GM19025 (cell line): ENCODE data around the gene TRIM54.
"Not testable (repeated sequence)": the region's sequence is repeated elsewhere in the genome, so short reads cannot be mapped to it uniquely, and the experiment has no call there.

Experiments used
- ATAC-seq: cut with Tn5 transposase; IDR thresholded peaks from one replicate; pipeline ENCODE4 v1.9.1; 2021; ENCODE audit warnings: mild to moderate bottlenecking, low read depth, moderate library complexity; ENCODE audit not compliant: unreplicated experiment

The TRIM54 gene

DNA sequence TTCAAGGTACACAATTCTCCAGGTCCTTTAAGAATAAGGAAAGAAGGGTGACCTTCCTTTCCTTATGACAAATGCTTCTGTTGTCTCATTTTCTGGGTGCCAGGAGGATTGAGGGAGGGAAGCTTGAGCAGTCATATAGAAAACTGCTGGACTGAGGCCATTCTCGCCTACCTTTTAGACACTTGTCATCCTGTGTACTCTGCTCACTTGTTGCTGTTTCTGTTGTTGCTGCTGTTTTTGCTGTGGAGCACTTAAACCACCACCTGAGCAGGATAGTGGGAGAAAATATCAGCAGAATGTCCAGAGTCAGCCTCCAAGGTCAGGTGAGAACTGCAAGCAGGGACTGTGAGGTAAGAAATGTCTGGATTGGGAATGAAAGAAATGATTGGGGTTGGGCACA is 4.2 kb upstream of the TRIM54 start:
- ATAC-seq = no peak

DNA sequence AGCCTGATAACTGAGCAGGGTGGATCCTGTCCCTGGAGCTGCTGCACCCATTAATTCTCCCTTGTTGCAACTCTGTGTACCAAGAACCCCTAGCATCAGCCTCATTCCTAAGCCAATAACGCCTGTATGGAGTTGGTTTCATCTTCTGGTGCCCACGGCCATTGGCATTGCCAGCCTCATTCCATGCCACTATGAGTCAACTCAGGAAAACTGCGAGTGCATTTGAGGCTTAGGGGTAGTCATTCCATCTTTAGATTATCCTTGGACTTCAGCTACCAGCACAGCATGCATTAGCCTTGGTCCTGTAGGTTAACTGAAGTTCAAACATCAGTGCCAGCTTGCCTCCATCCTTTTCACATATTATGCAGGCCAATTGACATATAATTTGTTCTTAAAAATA is 1.4 kb upstream of the TRIM54 start:
- no peak for ATAC-seq

DNA sequence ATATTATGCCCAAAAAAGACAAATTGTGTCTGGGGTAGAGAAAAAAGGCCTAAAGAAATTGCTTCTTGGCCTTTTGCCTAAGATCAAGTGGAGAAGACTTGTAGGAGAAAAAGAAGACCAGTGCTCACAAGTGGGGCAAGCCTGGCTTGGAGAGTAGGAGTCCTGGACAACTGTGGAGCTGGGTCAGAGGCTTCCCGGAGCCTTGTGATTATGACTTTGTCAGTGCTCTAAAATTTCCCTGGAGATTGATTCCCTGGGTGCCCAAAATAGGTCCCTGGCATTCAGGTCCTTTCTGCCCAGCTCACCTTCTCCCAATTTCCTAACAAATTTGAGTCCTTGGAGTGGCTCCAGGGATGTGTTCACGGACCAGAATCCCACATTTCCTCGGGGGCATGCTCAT is 787 bp upstream of the TRIM54 start:
- no peak for ATAC-seq

DNA sequence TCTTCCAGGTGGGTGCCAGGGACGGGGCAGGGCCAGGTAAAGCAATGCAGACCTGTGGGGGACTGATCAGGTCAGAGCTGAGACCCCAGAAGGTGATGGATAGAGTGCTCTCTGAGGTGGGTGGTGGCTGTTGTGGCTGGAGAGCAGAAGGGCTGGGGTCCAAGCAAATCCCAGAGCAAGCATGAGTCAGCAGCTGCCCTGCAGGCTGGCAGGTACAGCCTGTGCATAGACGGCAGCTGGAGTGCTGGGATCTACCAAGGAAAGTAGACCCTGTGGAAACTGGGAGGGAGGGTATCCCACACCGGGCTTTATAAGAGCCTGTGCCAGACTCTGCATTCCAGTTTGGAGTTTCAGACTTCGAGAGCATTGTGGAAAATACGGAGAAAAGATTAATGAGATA is 663 bp downstream of the TRIM54 start:
- ATAC-seq = no peak

DNA sequence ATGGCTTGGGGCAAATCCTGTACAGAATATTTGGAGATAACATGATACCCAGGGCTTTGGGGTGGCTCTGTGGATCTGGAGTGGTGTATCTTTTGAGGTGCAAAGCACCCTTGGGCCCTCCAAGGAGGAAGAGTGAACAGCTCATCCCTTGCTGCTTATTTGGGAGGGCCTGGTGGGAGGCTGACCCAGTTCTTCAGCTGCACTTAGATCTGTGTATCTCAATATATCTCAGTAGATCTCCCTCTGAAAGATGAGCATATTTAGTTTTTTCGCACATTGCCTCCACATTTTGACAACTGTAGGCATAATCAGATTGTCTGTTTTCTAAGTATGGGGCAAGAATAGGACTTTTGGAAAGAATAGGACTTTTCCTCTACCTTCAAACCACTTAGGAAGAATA is 2.8 kb downstream of the TRIM54 start:
- no peak for ATAC-seq

DNA sequence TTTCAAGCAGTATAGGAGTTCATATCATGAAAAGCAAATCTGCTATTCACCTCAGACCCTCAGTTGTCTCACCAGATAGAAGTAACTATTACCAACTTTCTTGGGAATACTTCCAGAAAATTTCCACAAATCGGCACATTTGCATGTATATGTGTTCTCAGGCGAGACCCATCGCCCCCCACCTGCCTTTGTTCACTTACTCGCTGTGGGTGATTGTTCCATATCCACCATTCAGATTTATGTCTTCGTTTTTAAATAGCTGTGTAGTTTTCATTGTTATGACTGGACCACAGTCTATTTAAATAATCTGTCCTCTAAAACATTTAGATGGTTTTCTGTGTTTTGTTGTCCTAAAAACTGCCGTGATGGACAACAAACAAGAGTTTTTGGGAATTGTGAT is 3.3 kb downstream of the TRIM54 start:
- ATAC-seq = no peak

DNA sequence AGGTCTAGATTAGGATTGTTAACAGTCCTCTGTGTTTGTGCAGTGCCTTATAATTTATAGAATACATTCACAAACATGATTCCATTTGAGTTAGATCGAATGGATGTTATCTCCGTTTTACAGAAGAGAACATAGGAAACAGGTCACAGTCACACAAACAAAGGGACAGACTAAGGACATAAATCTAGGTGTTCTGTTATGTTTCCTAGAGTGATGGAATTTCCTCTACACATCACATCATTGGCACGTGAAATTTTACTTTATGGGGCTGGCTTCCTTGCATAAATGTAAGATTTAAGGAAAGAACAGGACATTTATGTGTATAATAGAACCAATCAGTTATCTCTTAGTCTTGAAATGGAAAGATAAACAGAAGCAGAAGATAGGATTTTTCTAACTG is 6.4 kb downstream of the TRIM54 start:
- ATAC-seq = no peak

DNA sequence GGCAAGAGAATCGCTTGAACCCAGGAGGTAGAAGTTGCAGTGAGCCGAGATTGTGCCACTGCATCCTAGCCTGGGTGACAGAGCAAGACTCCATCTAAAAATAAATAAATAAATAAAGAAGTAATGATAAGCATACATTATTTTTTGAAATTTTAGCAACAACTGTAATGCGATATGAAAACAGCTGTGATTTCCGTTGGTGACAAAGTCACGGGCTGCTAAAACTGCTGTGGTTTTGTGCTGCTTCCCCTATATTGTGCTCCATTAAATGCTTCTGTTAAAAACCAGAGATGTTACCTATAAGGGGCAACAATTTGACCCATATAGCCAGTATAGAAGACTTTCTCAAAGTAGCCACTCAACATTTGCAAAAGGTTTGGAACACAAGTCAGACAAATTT is 8.3 kb downstream of the TRIM54 start:
- ATAC-seq = no peak

DNA sequence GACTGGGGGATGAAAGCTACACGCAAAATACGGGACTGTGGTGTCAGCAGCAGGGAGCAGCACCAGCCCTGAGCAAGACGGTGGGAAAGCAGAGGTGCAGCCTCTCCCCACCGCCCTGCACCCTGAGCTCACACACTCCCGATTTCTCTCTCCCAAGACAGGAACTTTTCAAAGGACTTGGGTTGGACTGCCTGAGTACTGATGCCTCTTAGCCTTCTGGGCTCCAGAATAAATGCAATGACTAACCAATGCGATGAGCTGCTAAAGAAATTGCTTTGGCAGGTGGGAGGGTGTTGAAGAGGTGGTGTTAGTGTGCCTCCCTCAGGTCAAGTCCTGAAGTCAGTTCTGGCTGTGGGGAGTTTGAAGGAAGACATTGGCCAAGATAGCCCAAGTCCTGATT is 9.6 kb downstream of the TRIM54 start:
- no peak for ATAC-seq

DNA sequence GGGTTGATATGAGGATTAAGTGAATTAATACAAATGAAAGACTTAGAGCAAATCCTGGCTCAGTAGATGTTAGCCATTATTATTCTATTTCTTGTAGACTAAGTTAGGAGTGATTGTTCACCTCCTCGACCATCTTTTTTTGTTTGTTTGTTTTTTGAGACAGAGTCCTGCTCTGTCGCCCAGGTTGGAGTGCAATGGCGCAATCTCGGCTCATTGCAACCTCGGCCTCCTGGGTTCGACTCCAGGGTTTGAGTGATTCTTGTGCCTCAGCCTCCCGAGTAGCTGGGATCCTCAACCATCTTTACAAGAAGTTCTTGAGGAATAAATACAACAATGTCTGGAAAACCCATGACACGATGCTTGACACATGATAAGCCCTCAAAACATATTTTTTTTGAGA is 12.7 kb downstream of the TRIM54 start:
- no peak for ATAC-seq

DNA sequence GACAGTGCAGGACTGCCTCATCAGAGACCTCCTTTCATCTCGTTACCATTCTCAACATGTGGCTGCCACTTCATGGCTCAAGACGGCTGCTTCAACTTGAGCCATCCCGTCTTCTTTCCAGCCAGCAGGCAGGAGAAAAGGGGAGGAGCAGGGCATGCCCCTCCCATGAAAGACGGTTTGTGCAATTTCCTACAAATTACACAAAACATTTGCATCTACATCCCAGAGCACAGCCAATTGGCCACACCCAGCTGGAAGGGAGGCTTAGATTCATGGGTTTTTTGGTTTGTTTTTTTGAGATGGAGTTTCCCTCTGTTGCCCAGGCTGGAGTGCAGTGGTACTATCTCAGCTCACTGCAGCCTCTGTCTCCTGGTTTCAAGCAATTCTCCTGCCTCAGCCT is 14.3 kb downstream of the TRIM54 start:
- no peak for ATAC-seq

DNA sequence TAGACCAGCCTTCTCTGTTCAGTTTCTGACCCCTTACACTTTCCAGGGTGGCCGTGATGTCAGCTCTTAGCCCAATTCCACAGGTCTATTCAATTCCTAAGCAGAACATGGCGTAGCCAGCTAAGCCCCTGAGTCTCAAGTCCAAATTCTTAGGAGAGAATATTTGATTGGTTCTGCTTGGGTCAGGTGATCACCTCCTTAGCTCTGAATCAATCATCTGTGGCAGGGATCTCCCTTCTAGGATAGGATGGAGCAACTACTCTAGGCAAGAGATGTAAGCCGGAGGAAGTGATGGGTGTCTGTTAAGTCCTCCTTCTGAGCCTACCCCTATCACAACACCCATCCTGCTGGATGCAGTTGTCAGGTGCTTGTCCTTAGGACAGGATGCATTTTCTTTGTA is 15.0 kb downstream of the TRIM54 start:
- ATAC-seq = no peak

DNA sequence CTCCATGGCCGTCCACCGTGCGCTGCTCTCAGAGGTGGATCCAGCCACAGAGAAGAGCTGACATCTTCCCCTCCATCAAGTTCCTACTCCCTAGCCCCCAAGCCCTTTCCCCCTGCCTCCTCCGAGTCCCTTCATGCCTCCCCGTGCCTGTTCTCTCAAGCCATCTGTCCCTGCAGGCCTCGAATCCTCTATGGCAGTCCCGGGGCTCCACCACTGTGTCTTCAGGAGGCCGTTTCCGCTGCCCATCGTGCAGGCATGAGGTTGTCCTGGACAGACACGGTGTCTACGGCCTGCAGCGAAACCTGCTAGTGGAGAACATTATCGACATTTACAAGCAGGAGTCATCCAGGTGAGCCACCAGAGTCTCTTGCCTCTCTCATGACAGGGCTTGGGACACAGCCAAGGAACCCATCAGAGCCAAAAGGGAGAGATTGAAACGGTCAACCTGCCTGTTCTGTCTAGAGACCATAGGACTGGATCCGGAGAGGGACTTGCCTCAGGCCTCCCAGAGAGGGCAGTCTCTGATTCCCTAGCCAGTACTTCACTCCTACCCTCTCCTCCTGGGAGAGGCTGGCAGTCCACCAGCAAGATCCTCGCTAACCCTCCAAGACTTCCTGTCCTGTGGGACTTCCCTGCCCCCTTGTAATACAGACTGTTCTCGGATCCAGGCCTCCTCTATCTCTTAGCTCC is 16.3 kb downstream of the TRIM54 start:
- ATAC-seq = no peak

DNA sequence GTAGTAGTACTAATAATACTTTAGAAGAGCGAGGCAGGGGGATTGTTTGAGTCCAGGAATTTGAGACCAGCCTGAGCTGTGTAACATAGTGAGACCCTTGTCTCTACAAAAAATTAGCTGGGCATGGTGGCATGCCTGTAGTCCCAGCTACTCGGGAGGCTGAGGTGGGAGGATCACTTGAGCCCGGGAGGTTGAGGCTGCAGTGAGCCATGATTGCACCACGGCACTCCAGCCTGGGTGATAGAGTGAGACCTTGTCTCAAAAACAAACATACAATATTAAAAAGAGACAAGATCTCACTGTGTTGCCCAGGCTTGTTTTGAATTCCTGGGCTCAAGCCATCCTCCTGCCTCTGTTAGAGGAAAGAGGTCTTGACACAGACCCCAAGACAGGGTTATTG is 18.4 kb downstream of the TRIM54 start:
- not testable (repeated sequence) for ATAC-seq

DNA sequence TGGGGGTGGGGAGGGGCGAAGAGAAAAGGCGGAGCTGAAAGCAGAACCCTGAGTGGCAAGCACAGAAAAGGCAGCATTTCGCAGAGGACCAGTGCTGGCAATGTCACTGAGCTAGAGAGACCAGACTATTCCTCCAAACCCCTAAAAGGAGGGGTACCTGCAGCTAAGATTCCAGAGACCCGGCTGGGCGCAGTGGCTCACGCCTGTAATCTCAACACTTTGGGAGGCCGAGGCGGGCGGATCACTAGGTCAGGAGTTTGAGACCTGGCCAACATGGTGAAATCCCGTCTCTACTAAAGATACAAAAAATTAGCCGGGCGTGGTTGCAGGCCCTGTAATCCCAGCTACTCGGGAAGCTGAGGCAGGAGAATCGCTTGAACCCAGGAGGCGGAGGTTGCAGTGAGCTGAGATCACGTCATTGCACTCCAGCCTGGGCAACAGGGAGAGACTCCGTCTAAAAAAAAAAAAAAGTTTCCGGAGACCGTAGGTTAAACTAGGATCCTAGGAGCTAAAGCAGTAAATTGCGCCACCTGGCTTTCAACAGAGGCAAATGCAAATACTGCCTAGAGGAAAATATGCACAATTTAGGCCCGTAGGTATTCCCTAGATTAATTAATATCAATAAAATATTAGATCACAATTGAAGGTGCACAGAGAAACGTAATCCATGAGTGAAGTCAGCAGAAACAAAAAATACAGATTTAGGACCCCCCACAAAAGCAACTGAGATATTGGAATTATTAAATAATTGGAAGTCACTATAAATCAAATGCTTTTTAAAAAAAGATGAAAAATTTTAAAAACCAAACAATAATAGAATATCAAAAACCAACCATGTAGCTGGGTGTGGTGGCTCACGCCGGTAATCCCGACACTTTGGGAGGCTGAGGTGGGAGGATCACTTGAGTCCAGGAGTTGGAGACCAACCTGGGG is 21.1 kb downstream of the TRIM54 start:
- no peak for ATAC-seq

DNA sequence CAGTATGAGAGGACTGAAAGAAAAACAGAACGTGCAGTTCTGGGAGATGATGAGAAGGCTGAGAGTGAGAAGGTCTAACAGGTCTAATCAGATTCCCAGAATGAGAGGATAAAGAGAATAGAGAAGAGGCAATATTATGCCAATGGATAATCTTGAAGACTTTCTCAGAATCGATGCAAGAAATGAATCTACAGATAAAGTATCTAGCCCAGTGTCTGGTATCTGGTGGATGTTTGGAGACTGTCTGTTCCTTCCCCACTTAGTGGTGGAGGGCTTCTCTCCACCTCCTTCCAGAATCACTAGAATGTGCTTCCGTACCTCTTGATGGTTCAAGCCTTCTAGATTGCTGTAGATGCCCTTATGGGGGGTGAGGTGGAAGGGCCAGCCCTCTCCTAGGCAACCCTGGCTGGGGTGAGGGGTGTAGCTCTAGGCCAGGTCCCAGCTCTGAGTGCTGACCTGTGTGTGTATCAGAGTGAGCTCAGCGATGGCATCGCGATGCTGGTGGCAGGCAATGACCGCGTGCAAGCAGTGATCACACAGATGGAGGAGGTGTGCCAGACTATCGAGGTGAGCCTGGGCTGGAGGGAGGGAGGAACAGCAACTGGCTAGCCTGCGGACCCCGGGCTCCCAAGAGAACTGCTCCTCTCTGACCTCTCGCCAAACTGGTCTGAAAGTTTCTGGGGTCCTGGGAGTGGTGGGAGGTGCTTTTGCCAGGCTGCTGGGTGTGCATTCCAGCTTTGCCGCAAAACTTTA is 22.4 kb downstream of the TRIM54 start:
- ATAC-seq = no peak

DNA sequence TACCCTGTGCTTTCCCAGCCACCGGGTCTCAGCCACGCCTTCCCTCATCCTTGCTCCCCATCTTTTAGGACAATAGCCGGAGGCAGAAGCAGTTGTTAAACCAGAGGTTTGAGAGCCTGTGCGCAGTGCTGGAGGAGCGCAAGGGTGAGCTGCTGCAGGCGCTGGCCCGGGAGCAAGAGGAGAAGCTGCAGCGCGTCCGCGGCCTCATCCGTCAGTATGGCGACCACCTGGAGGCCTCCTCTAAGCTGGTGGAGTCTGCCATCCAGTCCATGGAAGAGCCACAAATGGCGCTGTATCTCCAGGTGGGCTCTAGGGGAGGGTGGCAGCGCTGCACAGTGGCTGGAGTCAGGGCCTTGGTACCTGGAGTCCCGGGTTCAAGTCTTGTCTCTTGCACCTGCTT is 23.3 kb downstream of the TRIM54 start:
- ATAC-seq = no peak

DNA sequence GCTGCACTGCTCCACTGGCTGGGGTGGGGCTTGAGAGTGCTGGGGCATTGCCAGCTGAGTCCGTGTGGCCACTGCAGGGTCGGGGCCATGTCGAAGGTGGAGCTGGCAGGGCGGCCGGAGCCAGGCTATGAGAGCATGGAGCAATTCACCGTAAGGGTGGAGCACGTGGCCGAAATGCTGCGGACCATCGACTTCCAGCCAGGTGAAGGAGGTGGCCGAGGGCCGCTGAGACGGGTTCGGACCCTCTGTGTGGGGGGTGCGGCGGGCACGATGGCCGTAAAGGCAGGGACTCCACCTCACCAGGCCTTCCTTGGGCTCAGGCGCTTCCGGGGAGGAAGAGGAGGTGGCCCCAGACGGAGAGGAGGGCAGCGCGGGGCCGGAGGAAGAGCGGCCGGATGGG is 23.9 kb downstream of the TRIM54 start:
- no peak for ATAC-seq

DNA sequence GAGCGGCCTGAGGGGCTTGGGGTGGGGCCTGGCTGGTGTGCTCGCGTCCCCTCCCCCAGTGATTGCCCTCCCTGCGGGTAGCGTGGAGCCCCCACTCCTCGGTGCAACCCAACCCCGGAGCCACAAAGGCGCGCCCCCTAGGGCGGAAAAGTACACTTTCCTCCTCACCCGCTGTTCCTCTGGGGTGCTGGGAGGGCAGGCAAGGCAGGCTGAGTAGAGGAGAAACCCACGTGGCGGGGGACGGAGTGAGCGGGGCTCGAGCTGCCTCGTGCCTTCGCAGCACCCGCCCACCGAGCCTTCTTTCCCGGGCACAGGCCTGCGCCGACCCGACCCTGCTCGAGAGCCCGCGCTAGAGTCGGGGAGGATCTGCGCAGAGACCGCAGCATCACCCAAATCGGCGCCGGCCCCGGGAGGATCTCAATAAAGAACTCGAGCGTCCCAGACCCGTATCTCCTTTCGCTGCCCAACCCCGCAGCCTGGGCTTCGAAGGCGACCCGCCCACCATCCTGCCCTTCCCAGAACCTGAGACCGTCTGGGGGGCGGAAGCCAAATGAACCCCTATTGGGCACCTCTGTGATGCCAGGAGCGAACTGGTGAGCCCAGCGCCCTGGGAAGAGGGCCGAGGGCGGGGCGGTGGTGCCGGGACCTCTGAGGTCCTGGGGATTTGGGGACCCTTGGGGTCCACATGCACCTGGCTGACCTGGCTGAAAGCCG is 24.5 kb downstream of the TRIM54 start:
- ATAC-seq = no peak

DNA sequence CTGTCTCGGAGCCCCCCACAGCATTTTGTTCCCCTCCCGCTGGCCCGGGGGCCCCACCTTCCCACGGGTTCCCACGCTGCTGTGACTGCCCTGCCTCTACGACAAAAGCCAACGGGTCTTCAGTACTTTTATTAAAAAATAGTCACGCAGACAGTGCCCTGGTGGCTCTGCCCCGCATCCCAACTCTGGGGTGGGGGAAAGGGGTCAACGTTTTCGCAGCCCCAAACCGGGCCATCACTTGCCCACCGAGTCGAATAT is 25.0 kb downstream of the TRIM54 start:
- no peak for ATAC-seq
